Activated CD4-positive, CD25-positive, alpha-beta regulatory T cell treated with anti-CD3 and anti-CD28 coated beads, Interleukin-2, amount 50 U/mL, for 16 hours (primary cell): Measurements from ENCODE around the gene MAML2.

ENCODE experiments used
- DNase-seq: peaks from one replicate; pipeline ENCODE4 v3.0.0-alpha.2; 2020; ENCODE audit warnings: low read depth, low spot score

Gene MAML2

DNA sequence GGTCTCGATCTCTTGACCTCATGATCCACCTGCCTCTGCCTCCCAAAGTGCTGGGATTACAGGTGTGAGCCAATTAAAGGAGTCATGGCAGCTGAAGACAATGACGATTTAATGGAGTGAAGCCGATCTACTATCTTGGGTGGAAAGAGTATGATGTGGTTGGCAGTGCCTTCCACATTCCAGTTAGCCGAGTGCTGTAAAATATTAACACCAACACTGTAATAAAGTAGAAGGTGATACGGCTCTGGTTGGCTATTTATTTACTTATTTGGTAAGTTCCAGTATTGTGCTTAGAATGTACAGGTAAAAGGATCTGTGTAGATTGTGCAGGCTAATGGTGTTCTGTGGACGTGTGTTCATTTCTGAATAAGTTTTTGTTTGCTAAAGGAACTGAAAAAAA lies 269.5 kb downstream of the MAML2 start:
- DNase-seq: no peak

DNA sequence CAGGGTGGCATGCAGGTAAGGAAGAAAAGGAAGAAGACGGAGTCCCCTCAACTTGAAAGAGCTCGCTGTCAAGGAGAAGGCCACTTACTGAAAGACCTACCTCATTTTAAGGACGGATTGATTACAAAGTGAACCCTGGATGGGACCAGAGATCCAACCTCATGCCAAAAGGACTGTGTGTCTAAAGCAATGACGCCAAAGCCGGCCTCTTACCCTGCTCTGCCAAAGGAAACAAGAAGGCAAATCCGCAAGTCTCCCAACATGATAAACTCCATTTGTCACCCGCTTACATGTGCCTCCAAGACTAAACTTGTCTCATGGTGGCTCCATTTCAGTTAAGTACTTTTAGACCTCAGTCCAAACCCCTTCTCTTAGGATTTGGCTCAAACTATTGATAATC lies 270.4 kb downstream of the MAML2 start:
- no peak for DNase-seq

DNA sequence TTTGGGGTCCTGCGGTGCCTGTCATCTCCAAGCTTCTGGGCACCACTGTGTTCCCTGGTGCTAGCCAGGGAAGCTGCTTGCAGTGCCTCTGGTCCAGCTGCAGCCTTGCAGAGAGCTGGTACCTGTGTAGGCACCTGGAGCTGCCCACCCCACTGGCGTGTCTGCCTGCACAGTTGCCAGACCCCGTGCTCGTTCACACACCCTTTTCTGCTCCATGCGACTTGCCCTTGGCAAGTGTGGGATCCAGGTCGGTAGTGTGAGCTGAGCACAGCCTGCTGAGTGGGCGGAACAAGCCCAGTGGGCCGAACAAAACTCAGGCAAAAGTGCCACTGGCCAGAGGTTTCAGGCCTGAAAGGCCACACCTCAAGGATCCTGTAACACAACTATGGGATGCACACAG lies 272.5 kb downstream of the MAML2 start:
- no peak for DNase-seq

DNA sequence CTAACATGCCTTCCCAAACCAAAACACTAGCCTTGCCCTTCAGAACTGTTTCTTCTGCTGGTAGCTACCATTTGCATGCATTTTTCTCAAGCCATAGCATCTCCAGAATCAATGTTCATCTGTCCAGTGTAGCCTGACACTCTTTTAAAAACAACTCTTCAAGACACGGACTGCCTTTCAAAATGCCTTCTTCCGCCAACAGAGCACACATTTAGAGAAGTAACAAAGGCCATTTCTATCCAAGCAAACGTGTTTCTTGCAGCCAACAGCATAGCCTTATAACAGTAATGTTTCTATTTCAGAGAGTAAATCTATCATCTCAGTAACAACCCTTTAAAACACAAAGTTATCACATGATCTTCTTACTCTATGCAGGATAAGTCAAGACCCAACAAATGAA lies 275.8 kb downstream of the MAML2 start:
- DNase-seq: no peak

DNA sequence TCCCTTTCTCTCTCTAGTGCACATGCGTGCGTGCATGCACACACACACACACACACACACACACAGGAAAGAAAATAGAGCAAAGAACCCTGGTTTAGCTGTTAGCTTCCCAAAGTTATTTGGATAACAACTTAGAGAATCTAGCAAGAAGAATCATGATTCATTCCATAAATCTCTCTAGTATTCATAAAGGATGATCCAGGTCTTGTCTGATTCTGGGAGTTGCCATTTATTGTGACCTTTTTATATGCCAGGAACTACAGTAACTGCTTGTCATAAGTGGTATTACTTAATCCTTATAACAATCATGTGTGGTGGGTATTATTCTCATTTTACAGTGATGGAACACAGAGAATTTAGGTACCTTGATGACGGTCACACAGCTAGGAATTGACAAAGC lies 277.6 kb downstream of the MAML2 start:
- DNase-seq: no peak

DNA sequence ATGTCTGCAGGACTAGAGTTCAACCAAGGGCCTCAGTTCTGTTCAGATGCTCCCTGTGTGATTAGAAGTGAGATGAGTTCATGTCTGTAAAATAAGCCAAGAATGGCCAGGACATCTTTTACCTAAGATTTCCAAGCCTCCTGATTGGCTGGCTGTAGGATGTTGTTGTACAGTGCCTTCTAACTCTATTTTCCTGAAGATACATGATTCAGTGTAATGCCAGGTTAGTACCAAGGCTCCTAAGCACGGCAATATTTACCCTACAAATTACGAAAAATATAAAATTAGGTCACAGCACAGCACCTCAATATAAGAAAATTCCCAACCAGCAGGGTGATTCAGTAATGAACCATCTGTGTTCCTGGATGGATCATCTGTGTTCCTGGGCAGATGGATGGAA lies 279.1 kb downstream of the MAML2 start:
- no peak for DNase-seq

DNA sequence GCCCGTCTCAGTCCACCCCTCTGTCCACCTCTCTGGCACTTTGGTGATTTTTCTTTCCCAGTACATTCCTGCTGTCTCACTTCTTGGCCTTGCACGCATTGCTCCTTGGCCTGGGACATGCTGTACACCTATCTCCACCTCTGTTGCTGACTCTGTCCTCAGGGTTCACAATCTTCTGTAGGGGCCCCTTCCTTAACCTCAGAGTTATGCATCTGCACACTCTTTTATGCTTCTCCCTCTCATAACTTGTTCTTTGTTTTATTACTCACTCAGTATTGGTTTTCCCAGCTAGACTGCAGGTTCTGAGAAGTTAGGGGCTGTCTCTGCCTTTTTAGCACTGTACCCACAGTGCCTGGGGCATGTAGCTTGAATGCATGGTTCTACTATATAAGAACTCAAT lies 279.9 kb downstream of the MAML2 start:
- no peak for DNase-seq

DNA sequence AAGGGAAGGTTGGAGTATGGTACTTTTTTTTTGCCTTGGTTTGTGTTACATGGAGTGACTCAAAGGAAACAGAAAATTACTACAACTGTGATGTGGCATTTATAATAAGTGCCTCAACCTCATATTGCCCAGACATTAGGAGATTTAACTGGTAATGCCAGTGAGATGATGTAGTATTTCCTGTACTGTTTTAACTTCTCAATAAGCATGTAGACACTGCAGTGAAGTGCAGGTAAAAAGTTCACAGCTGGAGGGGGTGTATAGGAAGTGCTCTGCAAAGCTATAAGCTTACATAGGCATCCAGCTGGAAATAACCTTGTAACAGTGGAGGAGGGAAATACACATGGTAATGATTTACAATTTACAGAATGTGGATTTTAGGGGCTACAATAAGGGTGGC lies 280.9 kb downstream of the MAML2 start:
- DNase-seq: no peak

DNA sequence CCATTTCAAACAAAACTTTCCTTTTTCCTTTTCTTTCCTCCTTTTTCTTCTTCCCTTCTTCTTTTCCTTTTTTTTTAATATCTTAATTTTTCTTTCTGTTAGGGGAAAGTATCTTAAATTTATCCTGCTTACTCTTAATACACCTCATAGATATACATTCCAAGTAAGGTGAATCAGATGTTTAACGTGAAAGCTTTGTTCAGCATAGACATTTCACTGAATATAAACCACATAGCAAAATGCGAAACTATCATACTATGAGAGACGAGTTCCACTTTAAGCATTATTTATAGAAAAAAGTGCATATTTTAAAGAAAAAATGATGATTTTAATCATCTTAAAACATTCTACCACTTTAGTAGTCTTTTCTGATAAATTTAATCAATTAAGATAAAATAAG lies 281.3 kb downstream of the MAML2 start:
- no peak for DNase-seq

DNA sequence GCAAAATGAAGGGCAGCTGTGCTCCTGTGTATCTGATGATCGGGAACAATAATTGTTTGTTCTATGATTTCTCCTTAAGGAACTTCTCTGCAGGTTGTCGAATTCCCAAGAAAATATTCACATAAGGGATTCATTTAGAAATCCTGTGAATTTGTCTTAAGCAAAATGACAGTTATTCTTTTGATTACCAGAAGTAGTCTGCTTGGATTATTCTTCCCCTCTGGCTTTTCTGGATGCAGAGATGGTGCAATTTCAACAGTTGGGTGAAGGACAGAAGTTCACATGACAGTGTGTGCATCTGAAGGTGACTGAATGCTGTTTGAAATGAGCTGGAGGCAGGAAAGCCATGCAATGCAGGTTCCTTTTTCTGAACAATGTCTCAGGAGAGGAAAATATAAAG lies 281.9 kb downstream of the MAML2 start:
- no peak for DNase-seq

DNA sequence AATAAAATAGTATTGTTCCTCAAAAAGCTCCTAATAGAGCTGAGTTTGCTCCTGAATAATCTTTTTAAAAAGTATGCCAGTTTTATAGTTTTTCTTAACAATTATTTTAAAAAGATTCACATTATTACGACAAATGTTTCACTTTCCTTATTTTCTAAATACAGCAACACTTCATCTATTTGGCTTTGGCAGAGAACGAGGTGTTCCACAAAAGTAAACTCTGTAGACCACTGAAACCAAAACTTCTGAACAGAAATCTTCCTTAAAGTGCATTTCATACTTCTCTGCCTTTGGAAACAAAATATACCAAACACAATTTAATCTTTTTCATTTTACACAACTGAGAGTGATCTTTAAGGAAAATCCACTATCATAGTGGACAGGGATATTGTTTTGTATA lies 285.5 kb downstream of the MAML2 start:
- no peak for DNase-seq

DNA sequence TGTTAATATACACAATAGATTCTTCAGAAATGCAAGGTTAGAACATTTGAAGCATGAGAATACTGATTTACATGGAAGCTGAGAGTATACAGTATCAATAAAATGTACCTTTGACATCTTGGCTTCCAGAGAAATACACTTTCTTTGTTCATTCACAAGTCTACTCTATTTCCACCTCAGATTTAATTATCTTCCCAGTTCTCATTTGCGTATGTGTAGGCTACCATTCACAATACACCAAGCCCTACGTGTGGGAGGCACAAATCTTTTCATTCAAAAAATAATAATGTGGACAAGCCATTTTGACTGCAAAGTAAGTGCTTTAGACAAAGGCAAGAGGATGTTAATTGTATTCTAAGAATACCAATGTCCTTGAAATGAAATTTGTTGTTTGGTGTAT lies 286.4 kb downstream of the MAML2 start:
- no peak for DNase-seq

DNA sequence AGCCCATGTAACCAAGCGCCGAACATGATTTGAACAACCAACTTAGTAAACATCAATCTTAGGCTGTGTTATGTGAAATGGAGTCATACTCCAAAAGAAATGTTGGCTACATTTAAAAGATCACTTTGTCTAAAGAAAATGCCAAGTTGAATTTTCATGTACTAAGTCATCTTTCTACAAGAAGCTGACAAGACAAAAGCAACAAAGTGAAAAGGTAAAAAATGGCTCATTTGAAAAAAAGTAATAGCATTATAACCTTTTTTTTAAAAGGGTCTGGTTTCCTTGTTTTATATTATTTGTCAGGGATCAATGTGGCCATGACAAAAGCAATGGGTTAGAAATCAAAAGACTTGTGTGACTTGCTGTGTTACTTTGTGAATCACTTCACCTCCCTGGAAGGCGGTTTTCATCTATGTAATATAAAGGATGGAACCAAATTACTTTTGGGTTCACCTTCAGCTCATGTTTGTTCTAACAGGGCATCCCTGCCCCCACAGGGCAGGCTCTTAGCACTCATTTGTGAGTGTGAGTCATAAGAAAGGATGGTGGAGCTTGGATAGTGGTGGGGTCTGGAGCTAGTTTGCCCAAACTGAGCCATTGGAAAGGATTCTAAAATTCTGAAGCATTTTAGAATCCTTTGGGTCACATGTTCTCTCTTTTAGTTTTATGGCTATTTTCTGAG lies 287.1 kb downstream of the MAML2 start:
- no peak for DNase-seq

DNA sequence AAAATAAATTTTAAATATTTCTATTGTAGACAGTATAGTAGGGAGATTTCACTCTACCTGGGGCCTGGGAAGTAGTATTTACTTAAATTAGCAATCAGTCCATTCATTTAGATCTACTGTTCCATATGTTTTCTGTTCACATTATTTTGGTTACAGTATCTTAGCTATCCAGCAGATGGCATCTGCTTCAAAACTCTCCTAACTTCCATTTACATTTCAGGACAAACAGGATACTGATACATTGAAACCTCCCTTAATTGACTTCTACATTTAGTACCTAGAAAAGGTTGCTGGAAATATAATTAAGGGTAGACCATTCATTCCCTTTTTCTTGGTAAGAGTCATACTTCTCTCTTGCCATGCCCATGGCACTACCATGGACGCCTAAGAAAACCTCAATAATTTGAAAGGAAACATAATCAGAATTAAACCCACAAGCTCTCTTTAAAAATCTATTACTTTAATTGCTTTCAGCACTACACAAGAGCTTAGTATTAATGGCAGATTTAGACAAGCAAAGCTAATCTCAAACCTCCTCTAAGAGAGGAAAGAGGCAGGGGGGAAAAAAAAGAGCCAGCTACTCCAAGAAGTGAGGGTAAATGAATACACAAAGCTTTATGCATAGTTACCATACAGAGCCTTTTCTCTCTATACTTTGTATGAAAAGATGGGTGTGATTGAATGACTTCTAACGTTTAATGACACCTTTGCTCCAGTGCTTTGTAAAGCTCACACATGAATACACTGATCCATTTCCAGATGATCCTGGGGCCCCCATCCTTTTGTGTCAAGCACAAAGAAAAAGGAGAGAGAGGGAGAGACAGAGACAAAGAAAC lies 287.9 kb downstream of the MAML2 start:
- DNase-seq: no peak

DNA sequence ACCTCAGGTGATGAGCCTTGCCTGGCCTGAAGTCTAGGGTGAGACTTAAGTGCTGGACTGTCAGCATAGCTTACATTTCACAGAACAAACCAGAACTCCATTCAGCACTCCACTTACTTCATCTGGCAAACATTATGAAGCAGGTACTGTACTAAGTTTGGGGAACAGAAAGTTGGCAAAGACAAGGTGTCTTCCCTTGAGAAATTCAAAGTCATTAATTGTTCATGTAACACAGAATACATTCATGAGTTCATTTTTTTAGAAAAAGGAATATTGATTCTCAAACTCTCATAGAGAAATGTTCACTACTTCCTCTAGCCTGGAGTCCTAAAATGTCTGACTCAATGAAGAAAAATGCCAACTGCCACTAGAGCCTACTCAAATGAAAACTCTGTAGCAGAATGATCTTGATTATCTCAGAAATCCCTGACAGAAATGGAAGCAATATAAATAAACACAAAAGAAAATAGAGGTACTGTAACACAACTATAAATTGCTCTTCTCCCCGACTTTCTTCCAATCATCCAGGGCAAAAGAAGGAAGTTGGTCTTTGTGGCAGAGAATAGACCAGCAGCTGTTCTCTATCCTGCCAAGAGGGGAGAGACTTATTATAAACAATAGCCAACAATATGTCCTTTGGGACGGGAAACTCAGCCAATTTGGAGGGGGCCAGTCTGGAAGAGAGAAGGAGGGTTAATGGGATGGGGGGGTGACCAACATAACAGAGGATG lies 289.9 kb downstream of the MAML2 start:
- no peak for DNase-seq

DNA sequence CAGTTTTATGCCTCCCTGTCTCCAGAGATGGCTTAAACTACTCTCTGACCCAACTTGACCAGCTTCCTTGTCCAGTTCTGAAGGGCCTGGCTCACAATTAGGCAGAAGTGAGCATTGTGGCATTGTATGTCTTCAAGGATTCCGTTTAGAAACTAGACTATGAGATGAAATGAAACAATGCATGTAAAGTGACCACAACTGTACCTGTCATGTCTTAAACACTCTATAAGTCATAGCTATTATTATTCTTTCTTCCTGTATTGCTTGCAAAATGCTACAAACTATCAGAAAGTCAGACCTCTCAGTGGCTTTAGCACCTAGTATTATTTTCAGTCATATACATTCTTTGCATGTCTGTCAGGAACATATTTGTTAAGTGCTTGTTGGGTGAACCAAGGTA lies 291.2 kb downstream of the MAML2 start:
- DNase-seq: no peak

DNA sequence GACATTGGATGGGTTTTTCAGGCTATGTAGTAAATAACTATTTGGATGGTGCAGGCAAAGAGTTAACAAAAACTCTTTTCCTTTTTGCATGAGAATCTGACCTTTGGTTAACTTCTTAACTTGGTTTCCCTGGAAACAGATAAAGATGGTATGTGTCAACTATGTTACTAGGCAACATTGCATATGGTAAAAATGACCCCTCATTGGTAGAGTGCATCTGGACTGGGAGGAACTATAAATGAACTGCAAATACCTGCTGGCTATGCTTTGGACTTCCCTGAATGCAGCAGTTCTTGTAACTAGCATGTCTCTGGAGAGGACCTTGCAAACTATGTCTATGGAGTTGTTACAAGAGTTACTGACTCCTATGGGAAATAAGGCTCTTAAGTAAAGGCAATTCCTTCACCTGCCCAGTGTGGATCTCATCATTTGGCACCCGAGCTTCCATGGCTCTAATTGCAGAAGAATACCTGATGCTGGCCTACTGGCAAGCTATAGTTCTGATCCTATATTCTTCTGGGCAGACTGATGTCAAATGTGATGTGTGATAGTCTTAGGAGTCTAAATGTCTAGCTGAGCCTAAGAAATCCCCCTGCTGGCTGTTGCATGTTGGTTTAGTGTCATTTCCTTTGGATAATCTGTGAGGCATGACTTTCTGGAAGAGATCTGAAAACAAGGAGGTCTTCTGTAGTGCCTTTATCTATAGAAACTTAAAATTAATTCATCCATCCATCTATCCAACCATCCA lies 292.4 kb downstream of the MAML2 start:
- DNase-seq: no peak

DNA sequence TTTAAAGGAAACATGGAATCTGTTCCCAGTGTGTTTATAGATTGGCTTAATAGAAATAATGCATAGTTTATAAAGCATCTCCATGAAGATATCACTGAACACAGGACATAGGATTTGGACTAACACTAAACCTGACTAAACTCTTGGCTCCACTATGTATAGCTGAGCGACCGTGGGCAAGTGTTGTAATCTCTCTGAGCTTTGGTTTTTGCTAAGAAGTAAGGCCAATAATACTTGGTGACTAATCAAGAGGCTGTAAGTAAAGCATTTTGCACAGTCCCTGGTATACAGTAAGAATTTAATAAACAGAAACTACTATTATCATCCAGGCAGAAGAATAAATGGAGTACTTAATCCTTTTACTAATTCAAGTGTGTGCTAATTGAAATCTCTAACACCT lies 293.6 kb downstream of the MAML2 start:
- DNase-seq: no peak

DNA sequence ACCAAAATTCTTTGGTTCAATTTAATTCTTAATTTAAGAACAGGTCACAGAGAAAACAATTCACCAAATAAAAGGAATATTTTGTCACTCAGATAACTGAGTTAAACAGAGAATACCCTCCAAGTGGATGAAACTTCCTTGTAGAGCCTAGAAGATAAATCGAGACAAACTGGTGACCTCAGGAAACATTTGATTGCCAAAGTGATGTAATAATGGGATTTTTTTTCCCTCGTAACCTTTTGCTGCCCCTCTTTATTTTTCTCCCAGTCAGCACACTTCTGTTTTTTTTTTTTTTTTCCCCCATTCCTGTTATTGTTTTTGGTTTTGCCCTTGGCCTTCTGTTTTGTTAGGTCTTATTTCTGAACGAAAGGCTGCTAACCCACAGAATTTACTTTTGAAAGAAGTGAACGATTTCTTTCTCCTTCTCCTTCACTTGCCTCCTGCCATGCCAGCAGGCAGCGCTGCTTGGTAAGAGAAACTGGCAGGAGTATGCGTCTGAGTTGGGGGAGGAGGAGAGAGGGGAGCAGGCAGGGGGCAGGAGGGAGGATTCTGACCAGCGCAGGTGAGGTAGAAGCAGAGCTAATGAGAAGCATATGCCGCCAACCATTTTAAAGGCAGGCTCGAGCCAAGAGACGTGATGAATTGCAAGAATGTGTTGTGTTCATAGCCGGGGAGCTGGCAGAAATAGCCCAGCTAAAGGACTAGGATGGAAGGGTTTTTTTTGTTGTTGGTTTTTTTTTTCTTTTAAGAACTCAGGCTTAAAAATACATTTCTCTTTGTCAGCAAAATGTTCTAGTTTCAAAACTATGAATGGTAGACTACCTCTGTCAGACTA lies 297.2 kb downstream of the MAML2 start:
- DNase-seq: no peak

DNA sequence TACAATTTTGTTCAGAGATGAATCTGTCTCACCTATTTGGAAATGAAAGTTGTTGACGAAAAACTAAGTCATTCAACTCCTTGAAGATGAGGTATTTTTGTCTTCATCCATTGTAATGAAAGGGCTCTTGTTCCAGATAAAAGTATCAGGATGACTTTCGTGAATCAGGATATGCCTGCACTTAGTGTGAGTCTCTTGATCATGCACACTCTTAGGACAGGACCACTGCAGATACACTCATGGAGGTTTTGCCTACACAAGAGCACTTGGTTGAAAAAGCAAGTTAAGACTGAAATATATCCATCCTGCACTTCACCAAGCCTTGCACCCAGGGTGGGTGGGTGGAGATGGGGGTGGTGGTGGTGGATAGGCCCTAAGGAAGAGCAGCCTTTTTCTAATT lies 298.2 kb downstream of the MAML2 start:
- no peak for DNase-seq

DNA sequence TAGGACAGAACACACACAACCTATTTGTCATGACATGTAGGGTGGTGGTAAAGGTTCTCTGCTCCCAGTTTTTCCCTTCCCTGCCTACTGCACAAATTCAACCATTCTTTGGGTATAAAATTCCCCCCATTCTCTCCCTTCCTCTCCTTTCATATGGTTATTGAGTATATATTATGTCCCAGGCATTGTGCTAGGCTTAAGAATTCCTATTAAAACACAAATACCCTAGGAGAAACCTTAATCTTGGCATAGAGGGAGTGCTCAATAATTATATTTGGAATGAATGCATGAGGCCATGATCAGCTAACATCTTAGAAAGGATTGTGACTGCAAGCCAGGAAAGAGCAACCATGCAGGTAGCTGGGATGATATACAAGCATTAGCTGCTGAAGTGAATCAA lies 298.7 kb downstream of the MAML2 start:
- no peak for DNase-seq
